Measurements from ENCODE around the gene BBC3.

- no peak for TF ChIP-seq CTCF (IDR thresholded peaks at IDR 0.05)
- no peak for TF ChIP-seq POLR2A (IDR thresholded peaks at IDR 0.05)
- TF ChIP-seq EP300 (IDR thresholded peaks at IDR 0.05): no peak
Measured at GRCh38 chr19:47253970-47254369, 23.0 kb upstream of the BBC3 start.

Measured in ovary (tissue), 3 donors.